GM19351 (cell line): Measurements from ENCODE around the gene PTPRG.

ENCODE experiments used
- ATAC-seq: cut with Tn5 transposase; IDR thresholded peaks from one replicate; pipeline ENCODE4 v1.9.1; 2021; ENCODE audit warnings: mild to moderate bottlenecking, moderate library complexity; ENCODE audit not compliant: unreplicated experiment

Gene PTPRG

DNA sequence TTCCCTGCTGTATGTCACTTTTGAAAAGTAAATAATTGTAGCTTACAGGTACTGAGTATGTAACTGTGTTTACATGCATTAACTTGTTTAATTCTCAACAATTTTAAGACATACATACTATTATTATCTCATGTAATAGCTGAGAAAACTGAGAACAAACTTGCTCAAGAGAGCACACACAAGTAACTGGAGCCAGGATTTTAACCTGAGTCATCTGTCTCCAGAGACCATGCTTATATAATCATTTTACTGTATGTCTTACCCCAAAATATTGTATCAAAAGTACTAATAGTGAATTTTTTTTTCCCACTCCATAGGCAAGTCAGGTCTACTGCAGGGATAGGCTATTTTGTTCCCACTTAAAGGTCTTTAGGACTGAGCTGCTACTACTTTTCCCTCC, 716.6 kb downstream of the PTPRG start:
- ATAC-seq, result no peak

DNA sequence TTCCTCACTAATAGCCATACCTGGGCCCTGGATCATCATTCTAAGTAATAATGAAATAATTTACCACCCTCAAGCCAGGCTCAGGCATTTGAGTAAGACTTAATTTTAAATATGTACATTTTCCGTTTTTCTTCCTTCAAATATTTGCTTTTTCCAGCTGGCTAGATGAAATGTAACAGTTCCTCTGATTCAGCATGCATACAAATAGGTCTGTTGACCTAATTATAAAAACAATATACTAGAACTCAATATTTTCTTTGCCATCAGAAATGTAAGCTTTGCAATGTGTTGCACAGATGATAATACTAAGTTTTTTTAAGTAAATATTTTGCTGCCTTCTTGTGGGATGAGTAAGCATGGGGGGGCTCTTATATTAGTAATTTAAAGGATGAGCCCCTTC, 720.4 kb downstream of the PTPRG start:
- ATAC-seq, result no peak

- ATAC-seq, result peak; percentile 80
Measured at GRCh38 chr3:62284442-62284841, 723.1 kb downstream of the PTPRG start.

GRCh38 chr3:62287392-62287927, 726.1 kb downstream of the PTPRG start:
- ATAC-seq, result peak; percentile 59

DNA sequence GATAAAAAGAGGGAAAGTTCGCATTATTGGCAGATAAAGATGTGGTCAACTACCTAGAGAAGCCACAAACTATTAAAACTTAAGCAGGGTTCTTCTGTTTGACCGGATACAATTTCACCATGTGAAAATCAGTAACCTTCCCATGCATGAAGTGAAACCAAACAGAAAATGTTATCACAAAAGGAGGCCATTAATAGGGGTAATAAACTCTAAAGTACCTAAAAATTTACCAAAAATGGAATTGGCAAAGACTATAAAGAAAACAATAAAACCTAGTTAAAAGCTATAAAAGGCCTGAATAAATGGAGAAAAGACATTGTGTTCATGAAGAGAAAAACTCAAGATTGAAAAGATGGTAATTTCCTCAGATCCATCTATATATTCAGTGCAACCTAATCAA, 728.6 kb downstream of the PTPRG start:
- no peak for ATAC-seq

- ATAC-seq, result no peak
Measured at GRCh38 chr3:62293051-62293780, 731.8 kb downstream of the PTPRG start.

- ATAC-seq, result no peak
Measured at GRCh38 chr3:62295571-62295970, 734.2 kb downstream of the PTPRG start.

DNA sequence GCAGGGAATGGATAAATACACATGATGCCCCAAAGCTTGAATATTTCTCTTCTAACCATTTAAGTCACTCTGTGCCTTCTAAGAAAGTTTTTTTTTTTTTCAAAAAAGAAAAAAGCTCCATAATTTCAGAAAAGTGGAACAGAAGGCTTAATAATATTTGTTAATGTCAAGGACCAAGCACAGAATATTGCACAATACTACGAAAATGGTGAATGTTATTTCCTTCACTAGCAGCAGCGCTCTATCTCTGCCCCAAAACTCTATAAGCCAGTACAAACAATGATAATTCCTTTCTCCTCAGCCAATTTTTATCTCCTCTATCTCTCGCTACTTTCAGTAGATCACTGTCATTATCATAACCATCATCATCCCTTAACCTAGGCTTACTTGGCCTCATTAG, 739.2 kb downstream of the PTPRG start:
- no peak for ATAC-seq

GRCh38 chr3:62312201-62312600, 750.8 kb downstream of the PTPRG start:
- ATAC-seq, result no peak

DNA sequence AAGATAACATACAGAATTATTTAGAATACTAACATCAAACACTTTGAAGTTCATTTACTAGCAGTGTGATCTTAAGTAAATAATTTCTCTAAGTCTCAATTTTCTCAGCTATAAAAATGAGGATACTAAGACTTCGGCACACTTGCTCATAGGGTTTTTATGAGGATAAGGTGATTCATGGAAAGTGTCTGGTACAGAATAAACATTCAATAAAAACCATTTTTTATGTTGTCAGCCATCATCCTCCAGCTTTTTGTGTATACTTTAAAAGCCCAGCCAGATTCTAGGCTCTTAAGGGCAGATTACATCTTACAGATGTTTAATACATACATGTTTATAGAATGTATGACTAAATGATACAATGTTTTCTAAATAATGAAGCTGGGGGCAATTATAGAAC, 755.2 kb downstream of the PTPRG start:
- ATAC-seq, result no peak

GRCh38 chr3:62318365-62318751, 757.0 kb downstream of the PTPRG start:
- no peak for ATAC-seq

DNA sequence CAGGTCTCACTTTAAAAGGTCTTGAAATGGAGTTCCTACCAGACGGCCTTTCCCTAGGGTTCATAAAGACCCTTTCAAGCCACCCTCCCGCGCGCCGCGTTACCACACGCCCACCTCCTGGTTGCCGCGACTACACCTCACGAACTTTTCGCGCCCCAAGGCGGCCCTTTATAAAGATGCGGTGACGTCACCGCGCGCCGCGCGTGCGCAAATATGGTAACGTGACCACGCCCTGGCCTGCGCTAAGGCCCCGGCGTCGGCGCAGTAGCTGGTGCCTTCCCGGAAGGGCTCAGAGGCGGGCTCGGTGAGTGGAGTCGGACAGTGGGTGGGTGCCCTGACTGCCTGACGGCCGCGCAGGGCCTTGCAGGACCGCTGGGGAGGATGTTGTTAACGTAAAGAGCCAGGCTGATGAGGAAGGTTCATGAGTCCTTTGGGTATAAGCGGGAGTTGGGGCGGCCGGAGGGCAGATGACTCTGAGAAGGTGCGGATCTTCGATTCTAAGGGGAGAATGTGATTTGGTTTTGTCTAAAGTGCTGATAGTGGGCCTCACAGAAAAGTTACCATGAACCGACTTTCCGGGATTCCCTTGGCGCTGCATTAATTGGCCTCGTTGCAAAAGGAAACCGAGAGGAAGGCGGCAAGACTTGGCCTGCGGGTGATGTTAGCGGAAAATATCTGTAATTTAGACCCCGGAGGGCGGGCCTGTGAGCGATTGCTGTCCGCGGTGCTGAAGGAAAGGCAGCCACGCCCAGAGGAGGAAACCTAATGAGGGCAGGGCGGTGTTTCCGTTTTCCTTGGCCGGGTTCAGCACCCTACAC, 757.6 kb downstream of the PTPRG start:
- ATAC-seq, result peak; percentile 99

- ATAC-seq, result no peak
Measured at GRCh38 chr3:62319570-62320243, 758.3 kb downstream of the PTPRG start.

- no peak for ATAC-seq
Measured at GRCh38 chr3:62323241-62323640, 761.9 kb downstream of the PTPRG start.

DNA sequence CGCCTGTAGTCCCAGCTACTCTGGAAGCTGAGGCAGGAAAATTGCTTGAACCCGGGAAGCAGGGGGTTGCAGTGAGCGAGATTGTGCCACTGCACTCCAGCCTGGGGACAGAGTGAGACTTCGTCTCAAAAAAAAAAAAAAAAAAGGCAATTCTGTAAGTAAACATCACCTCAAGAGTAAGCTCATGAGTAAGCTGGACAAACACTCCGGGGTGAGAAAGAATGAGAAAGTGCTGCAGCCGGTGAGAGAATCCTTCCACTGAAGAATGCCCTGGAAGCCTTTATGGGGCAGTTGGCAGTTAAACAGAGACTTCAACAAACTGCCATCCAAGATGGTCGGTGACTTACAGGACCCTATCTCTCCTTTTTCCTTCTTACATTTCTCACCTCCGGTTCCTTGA, 764.5 kb downstream of the PTPRG start:
- no peak for ATAC-seq

GRCh38 chr3:62329971-62330370, 768.6 kb downstream of the PTPRG start:
- ATAC-seq, result no peak

- no peak for ATAC-seq
Measured at GRCh38 chr3:62332017-62332416, 770.6 kb downstream of the PTPRG start.

DNA sequence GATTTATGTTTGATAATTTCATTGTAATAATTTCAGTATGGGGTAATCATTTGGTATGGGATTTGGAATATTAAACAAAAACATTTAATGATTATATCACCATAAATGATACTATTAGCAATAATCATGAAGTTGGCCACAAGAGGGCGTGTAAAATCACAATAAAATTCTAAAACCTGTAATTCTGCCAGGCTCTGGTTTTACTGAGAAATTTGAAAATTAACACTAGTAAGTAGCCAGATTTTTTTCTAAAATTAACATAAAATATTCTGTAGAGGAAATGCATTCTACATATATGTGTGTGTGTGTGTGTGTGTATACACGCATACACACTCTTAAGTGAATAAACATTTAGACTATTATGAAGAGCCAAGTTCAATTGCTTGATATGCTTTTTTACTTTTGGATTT, 771.5 kb downstream of the PTPRG start:
- ATAC-seq, result no peak

DNA sequence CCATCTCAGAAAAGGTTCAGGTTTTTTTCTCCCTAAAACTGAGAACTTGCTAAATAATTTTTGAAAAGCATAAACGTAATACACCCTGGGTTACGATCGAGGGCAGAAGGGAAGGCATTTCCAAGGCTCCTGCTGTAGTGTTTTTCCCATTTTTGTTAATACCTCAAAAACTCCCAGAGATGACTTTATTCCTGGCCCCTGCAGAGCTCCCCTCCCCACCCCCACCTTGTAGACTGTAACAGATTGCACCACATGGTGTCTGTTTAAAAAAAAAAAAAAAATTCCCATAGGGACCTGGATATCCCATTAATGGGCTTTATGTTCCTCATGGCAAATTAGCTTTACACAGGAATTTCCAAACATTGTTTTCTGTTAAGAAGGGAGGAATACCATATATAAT, 773.8 kb downstream of the PTPRG start:
- ATAC-seq, result no peak

GRCh38 chr3:62343755-62344154, 782.4 kb downstream of the PTPRG start:
- no peak for ATAC-seq
